Measurements from ENCODE around the gene SENP2. TPM values are rescaled to one million over a fixed set of nuclear protein-coding genes. Genes with fewer than 3 reads are reported as not detected.
"Not testable (repeated sequence)": the region's sequence is repeated elsewhere in the genome, so short reads cannot be mapped to it uniquely, and the experiment has no call there.

SENP2 gene
- total and polyA plus RNA-seq, 2 of the 13 experiments (the other 11 are each of a cell fraction or from before 2014, with no cell fraction given) = 7.7 to 46.2 TPM

GRCh38 chr3:185659942-185660921, 74.1 kb downstream of the SENP2 start (continued):
- TF ChIP-seq CTCF (CRISPR knock-in tag; IDR thresholded peaks at IDR 0.05) = peak; percentile 92
- no peak for TF ChIP-seq ZNF513 (CRISPR knock-in tag; conservative IDR thresholded peaks at IDR 0.05)
- TF ChIP-seq KDM4B (CRISPR knock-in tag; IDR thresholded peaks at IDR 0.05) = 0 out of 2 replicates have a peak, but pooled peaks have one; percentile 50

- H3K27ac ChIP-seq (ENCODE audit: extremely low read length, insufficient read depth, low read length); ATAC-seq; FAIRE-seq; H3K4me1 ChIP-seq (ENCODE audit: insufficient read depth, low read length); BruUV-seq (replicated peaks); H2AFZ ChIP-seq (ENCODE audit: low read length); H3K4me2 ChIP-seq (ENCODE audit: low read depth, low read length); H3K27me3 ChIP-seq (ENCODE audit: control insufficient read depth in 1 of 2, insufficient read depth in 2 of 2, low read length in 2 of 2); DNase-seq (ENCODE audit: low spot score); POLR2A ChIA-PET; H3K79me2 ChIP-seq (ENCODE audit: insufficient read depth, low read length); H3K9me3 ChIP-seq (ENCODE audit: low read length); H3K9ac ChIP-seq (ENCODE audit: insufficient read depth, low read depth, low read length); H3K4me3 ChIP-seq (replicated peaks in 1 of 3; ENCODE audit: insufficient read depth in 1 of 3, low read depth in 2 of 3, low read length in 3 of 3); H4K20me1 ChIP-seq (ENCODE audit: insufficient read depth, low read length); in situ Hi-C loops (cut with HindIII; ENCODE audit: extremely low pct_ligation_motif_present, low pct_unique_long_range_greater_than_20kb): not testable (repeated sequence)
- intact Hi-C loops (cut with micrococcal nuclease; ENCODE audit: unreplicated experiment) = loop anchor here (2.0 to 5.0 kb wide), 3 partner anchors 106 to 246 kb away; no protein-coding TSS in a partner anchor
- CTCF ChIA-PET (ENCODE audit: low intra/inter-chr PET ratio, low total read pairs) = interaction anchor here (1.9 kb wide), 1 partner anchor 107 kb away, joined by 8 read pairs; no protein-coding TSS in a partner anchor
- H3K36me3 ChIP-seq (replicated peaks in 1 of 2; ENCODE audit: control insufficient read depth in 1 of 2, insufficient read depth in 2 of 2, low read length in 2 of 2) = peaks cover 24 to 36% of the 10 kb centered on the region in 2 experiments
- 97% methylated on average over 10 of the region's 10 CpGs for WGBS (ENCODE audit: low lambda C conversion rate)
Observed at GRCh38 chr3:185661296-185661695, 75.2 kb downstream of the SENP2 start.

All from HepG2 (cell line).